Astrocyte (in vitro differentiated cells and primary cell): Measurements from ENCODE around the gene L3MBTL4. TPM values are rescaled to one million over a fixed set of nuclear protein-coding genes. Genes with fewer than 3 reads are reported as not detected.

Experiments
- DNase-seq: peaks from one replicate; pipeline ENCODE4 v3.0.0-alpha.2; 2010; ENCODE audit warnings: low read depth
- FAIRE-seq: peaks from 2 replicates; lab custom pipeline; 2011; peaks lifted over from hg19 to GRCh38; lab: Jason Lieb, UNC
- H2AFZ ChIP-seq: 2 replicates; pipeline ENCODE4 v1.6.0; 2012; ENCODE audit warnings: low read depth, low read length, inconsistent platforms
- H3K27ac ChIP-seq: 2 replicates; pipeline ENCODE4 v1.5.1; 2011; ENCODE audit warnings: low read depth, low read length, inconsistent platforms
- H3K27me3 ChIP-seq: 2 replicates; pipeline ENCODE4 v1.6.0; 2011; ENCODE audit warnings: low read length, inconsistent platforms; ENCODE audit not compliant: insufficient read depth
- H3K36me3 ChIP-seq: 2 replicates; pipeline ENCODE4 v1.5.1; 2011; ENCODE audit warnings: low read length, inconsistent platforms; ENCODE audit not compliant: insufficient read depth
- H3K4me1 ChIP-seq: 2 replicates; pipeline ENCODE4 v1.5.1; 2011; ENCODE audit warnings: low read length, inconsistent platforms; ENCODE audit not compliant: insufficient read depth
- H3K4me2 ChIP-seq: 2 replicates; pipeline ENCODE4 v1.6.0; 2012; ENCODE audit warnings: low read length, inconsistent platforms
- H3K4me3 ChIP-seq: 2 replicates; pipeline ENCODE4 v1.5.1; 2011; ENCODE audit warnings: low read depth, mild to moderate bottlenecking, low read length, inconsistent platforms; ENCODE audit not compliant: insufficient read depth
- H3K79me2 ChIP-seq: 2 replicates; pipeline ENCODE4 v1.6.0; 2012; ENCODE audit warnings: mild to moderate bottlenecking, low read length, inconsistent platforms; ENCODE audit not compliant: insufficient read depth
- H3K9ac ChIP-seq: 2 replicates; pipeline ENCODE4 v1.6.0; 2012; ENCODE audit warnings: mild to moderate bottlenecking, low read length, inconsistent platforms
- H3K9me3 ChIP-seq: 2 replicates; pipeline ENCODE4 v1.5.1; 2012; ENCODE audit warnings: low read depth, mild to moderate bottlenecking, low read length, inconsistent platforms; ENCODE audit not compliant: insufficient read depth
- H4K20me1 ChIP-seq: 2 replicates; pipeline ENCODE4 v1.6.0; 2012; ENCODE audit warnings: low read length, inconsistent platforms; ENCODE audit not compliant: insufficient read depth
- H3K27ac Mint-ChIP-seq: one replicate; pipeline ENCODE4 v1.8.0; 2021; ENCODE audit warnings: mild to moderate bottlenecking, mixed read lengths; ENCODE audit not compliant: unreplicated experiment
- H3K27me3 Mint-ChIP-seq: one replicate; pipeline ENCODE4 v1.8.0; 2021; ENCODE audit warnings: low read depth, mixed read lengths; ENCODE audit not compliant: unreplicated experiment
- H3K36me3 Mint-ChIP-seq: one replicate; pipeline ENCODE4 v1.8.0; 2021; ENCODE audit warnings: low read depth, mixed read lengths; ENCODE audit not compliant: unreplicated experiment
- H3K4me1 Mint-ChIP-seq: one replicate; pipeline ENCODE4 v1.8.0; 2021; ENCODE audit warnings: low read depth, mixed read lengths; ENCODE audit not compliant: unreplicated experiment
- H3K4me3 Mint-ChIP-seq: one replicate; pipeline ENCODE4 v1.8.0; 2021; ENCODE audit warnings: mild to moderate bottlenecking, moderate library complexity, mixed read lengths; ENCODE audit not compliant: unreplicated experiment
- H3K9me3 Mint-ChIP-seq: one replicate; pipeline ENCODE4 v1.8.0; 2021; ENCODE audit warnings: mild to moderate bottlenecking, mixed read lengths; ENCODE audit not compliant: unreplicated experiment
- EZH2 ChIP-seq: IDR thresholded peaks from 2 replicates; pipeline ENCODE4 v1.6.1; 2012; ENCODE audit warnings: mild to moderate bottlenecking, low read length, inconsistent platforms; ENCODE audit not compliant: insufficient read depth
- total RNA-seq: library from RNA; stranded (reverse); gene quantifications from 2 replicates; pipeline ENCODE4 v1.2.1, GENCODE V29; 2021
- TF ChIP-seq, protein P1 (sequence below): IDR thresholded peaks from 2 replicates; pipeline ENCODE4 v1.5.1; 2011; ENCODE audit warnings: low read depth, mild to moderate bottlenecking, inconsistent platforms, low read length, moderate library complexity; ENCODE audit not compliant: insufficient read depth

L3MBTL4 gene
- total RNA-seq, 1 donor from 2014 or later = 0.52 TPM

DNA sequence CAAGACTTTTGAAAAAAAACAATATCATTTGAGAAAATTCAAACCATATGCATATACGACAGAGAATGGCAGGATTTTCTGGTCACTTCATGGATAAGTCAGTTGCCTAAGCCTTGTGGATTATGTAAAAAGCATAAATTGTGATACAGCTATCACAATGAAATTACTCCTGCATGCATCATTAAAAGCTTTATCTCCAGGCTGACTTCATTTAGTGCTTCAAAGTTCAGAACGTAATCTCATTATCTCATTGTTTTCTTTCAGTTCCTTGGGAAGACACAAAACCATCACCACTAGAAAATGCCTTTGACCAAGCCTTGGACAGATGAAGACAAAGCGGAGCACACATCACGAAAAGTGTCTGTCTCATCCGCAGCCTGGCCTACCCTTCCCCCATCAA lies 57.0 kb downstream of the L3MBTL4 start:
- H3K9ac ChIP-seq = no peak overlapping the region
- Mint-ChIP-seq H3K36me3 (no peaks in the 10 kb centered on the region), H3K27me3 (no peaks in the 10 kb centered on the region), H3K4me1 (peaks cover 8% of the 10 kb centered on the region), H3K4me3 (no peak overlapping the region), H3K9me3 (no peaks in the 10 kb centered on the region), H3K27ac (no peak overlapping the region)
- H3K79me2 ChIP-seq = no peaks in the 10 kb centered on the region
- H4K20me1 ChIP-seq = no peaks in the 10 kb centered on the region
- TF ChIP-seq EZH2 = no peak
- TF ChIP-seq, protein P1, sequence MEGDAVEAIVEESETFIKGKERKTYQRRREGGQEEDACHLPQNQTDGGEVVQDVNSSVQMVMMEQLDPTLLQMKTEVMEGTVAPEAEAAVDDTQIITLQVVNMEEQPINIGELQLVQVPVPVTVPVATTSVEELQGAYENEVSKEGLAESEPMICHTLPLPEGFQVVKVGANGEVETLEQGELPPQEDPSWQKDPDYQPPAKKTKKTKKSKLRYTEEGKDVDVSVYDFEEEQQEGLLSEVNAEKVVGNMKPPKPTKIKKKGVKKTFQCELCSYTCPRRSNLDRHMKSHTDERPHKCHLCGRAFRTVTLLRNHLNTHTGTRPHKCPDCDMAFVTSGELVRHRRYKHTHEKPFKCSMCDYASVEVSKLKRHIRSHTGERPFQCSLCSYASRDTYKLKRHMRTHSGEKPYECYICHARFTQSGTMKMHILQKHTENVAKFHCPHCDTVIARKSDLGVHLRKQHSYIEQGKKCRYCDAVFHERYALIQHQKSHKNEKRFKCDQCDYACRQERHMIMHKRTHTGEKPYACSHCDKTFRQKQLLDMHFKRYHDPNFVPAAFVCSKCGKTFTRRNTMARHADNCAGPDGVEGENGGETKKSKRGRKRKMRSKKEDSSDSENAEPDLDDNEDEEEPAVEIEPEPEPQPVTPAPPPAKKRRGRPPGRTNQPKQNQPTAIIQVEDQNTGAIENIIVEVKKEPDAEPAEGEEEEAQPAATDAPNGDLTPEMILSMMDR = no peak
- H3K27ac ChIP-seq = no peak overlapping the region
- H3K36me3 ChIP-seq = no peaks in the 10 kb centered on the region
- no peak for FAIRE-seq
- H3K9me3 ChIP-seq = no peaks in the 10 kb centered on the region
- no peaks in the 10 kb centered on the region for H3K27me3 ChIP-seq
- H2AFZ ChIP-seq = no peak overlapping the region
- no peak overlapping the region for H3K4me2 ChIP-seq
- H3K4me1 ChIP-seq = peaks cover 4% of the 10 kb centered on the region
- H3K4me3 ChIP-seq = no peak overlapping the region
- no peak for DNase-seq

DNA sequence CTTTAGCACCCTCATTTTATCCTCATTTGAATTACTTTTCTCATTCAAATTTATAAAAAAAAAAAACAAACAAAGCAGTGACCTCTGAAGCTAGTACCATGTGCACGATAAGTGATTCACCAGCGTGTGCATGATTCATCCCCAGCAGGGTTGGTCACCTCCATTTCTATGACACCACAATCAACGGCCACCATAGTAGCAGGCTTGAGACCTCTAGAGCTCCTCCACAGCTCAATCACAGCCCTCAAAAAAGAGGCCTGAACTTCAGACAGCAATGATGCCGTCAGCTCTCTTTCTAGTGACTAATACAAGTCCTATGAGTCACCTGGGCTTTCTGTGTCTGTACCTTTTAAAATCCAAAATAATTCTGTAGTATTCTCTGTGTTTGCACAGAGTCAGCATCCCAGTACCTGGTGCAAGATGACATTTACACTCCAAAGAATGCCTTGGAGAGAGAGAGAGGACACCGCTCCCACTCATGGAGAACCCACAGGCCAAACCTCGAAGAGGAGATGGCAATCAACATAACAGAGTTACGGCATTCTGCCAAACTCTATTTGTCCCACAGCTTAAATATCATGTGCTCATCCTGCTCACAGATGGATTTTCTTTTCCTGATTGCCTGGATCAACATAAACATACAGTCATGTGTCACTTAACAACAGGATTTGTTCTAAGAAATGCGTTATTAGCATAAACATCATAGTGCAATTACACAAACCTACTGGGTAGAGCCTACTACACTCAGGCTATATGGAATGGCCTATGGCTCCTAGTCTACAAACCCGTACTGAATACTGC lies 58.7 kb downstream of the L3MBTL4 start:
- H3K27me3 Mint-ChIP-seq = no peaks in the 10 kb centered on the region
- H3K9me3 Mint-ChIP-seq = no peaks in the 10 kb centered on the region
- H3K36me3 Mint-ChIP-seq = no peaks in the 10 kb centered on the region
- no peaks in the 10 kb centered on the region for H3K27me3 ChIP-seq
- H3K79me2 ChIP-seq = no peaks in the 10 kb centered on the region
- H3K36me3 ChIP-seq = no peaks in the 10 kb centered on the region
- peaks cover 8% of the 10 kb centered on the region for H3K4me1 Mint-ChIP-seq
- H3K9me3 ChIP-seq = no peaks in the 10 kb centered on the region
- TF ChIP-seq, protein P1 = no peak
- TF ChIP-seq EZH2 = no peak
- H3K4me2 ChIP-seq = peak overlapping the region; percentile 22
- H3K4me3 Mint-ChIP-seq = no peak overlapping the region
- H3K9ac ChIP-seq = no peak overlapping the region
- no peak overlapping the region for H3K27ac ChIP-seq
- no peaks in the 10 kb centered on the region for H4K20me1 ChIP-seq
- peaks cover 4% of the 10 kb centered on the region for H3K4me1 ChIP-seq
- no peak overlapping the region for H3K4me3 ChIP-seq
- H2AFZ ChIP-seq = no peak overlapping the region
- peak overlapping the region; percentile 23 for H3K27ac Mint-ChIP-seq
- DNase-seq (peak; percentile 58), FAIRE-seq (no peak)

DNA sequence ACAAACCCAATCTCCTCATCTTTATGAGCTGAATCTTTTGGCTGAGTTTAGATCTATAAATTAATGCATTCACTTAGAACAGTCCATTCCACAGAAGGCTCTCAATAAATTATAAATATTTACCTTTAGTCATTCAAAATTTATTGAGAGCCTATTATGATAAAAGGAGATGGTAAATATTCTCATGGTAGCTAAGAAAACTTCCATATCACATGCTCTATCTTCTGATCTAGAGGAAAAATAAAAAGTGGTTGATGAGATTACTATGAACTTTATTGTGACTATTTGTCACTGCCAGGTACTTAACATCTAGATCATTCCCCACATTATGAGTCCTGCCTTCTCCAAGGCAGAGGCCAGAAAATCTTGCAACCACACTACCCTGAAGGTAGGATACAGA lies 62.4 kb downstream of the L3MBTL4 start:
- H3K4me1 ChIP-seq = peaks cover 4% of the 10 kb centered on the region
- no peaks in the 10 kb centered on the region for H3K36me3 ChIP-seq
- DNase-seq (no peak), FAIRE-seq (no peak)
- H3K4me3 ChIP-seq = no peak overlapping the region
- H3K27me3 ChIP-seq = no peaks in the 10 kb centered on the region
- no peaks in the 10 kb centered on the region for H4K20me1 ChIP-seq
- no peak overlapping the region for H2AFZ ChIP-seq
- peaks cover 8% of the 10 kb centered on the region for H3K4me1 Mint-ChIP-seq
- no peak overlapping the region for H3K27ac ChIP-seq
- no peak overlapping the region for H3K4me2 ChIP-seq
- no peak overlapping the region for H3K27ac Mint-ChIP-seq
- no peaks in the 10 kb centered on the region for H3K79me2 ChIP-seq
- H3K4me3 Mint-ChIP-seq = no peak overlapping the region
- H3K9me3 ChIP-seq = no peaks in the 10 kb centered on the region
- TF ChIP-seq, protein P1 = no peak
- no peak for TF ChIP-seq EZH2
- H3K27me3 Mint-ChIP-seq = no peaks in the 10 kb centered on the region
- no peaks in the 10 kb centered on the region for H3K36me3 Mint-ChIP-seq
- H3K9ac ChIP-seq = no peak overlapping the region
- H3K9me3 Mint-ChIP-seq = no peaks in the 10 kb centered on the region
